OCI-LY3 (cell line): ENCODE data around the gene PPP1R9A.

ENCODE experiments used
- EZH2phosphoT487 ChIP-seq: fragments of 200-600 bp; shearing (Covaris generic); IDR thresholded peaks from 2 replicates; pipeline ENCODE4 v1.6.1; 2018; ENCODE audit warnings: antibody characterized with exemption, mixed run types, low read depth
- TF ChIP-seq, protein P1 (sequence below): fragments of 200-600, 300-600 bp; sonication (generic); IDR thresholded peaks from 2 replicates; pipeline ENCODE4 v1.5.1; 2014; ENCODE audit warnings: antibody characterized with exemption, low read length, low read depth

DNA sequence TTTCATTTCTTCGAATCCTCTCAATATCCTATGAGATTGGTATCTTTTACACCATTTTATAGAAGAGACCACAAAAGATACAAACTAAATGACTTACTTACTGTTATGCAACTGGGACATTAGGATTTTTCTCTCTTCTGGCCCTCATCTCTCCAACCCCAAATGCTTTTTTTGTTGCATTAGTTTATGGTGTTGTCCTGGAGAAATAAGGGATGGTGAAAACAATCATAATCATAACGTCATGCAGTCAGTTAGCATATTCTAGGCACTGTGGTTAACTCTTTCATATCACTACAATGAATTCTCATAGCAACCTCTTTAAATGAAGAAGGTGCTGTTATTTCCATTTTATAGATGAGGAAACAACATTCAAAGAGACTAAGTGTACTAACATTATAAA is 312.3 kb downstream of the PPP1R9A start:
- TF ChIP-seq, protein P1, sequence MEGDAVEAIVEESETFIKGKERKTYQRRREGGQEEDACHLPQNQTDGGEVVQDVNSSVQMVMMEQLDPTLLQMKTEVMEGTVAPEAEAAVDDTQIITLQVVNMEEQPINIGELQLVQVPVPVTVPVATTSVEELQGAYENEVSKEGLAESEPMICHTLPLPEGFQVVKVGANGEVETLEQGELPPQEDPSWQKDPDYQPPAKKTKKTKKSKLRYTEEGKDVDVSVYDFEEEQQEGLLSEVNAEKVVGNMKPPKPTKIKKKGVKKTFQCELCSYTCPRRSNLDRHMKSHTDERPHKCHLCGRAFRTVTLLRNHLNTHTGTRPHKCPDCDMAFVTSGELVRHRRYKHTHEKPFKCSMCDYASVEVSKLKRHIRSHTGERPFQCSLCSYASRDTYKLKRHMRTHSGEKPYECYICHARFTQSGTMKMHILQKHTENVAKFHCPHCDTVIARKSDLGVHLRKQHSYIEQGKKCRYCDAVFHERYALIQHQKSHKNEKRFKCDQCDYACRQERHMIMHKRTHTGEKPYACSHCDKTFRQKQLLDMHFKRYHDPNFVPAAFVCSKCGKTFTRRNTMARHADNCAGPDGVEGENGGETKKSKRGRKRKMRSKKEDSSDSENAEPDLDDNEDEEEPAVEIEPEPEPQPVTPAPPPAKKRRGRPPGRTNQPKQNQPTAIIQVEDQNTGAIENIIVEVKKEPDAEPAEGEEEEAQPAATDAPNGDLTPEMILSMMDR: no peak
- no peak for TF ChIP-seq EZH2phosphoT487
